GM12878 (cell line): ENCODE measurements around the gene BBOX1. TPM values are rescaled to one million over a fixed set of nuclear protein-coding genes. Genes with fewer than 3 reads are reported as not detected.

ENCODE experiments used
- ATAC-seq: fragments of 200-7000 bp; cut with Tn5 transposase; 3 replicates; pipeline ENCODE4 v1.9.1; 2020; ENCODE audit warnings: mild to moderate bottlenecking, moderate library complexity
- BruUV-seq: library from RNA; stranded (reverse); fragments of 400-500 nt; replicated peaks from 2 replicates; lab custom pipeline; 2021; lab: Mats Ljungman, UMichigan
- CTCF ChIA-PET: fragments of 300-600 bp; sonication (Branson Sonifier 250); formaldehyde crosslinking; extraction: SDS; loops from one replicate; lab custom pipeline; 2021; ENCODE audit warnings: inconsistent platforms; lab: Yijun Ruan, JAX
- POLR2A ChIA-PET: fragments of 350-600 bp; formaldehyde crosslinking; extraction: SDS; loops from one replicate; lab custom pipeline; 2021; ENCODE audit warnings: inconsistent platforms; lab: Charles Lee
- RAD21 ChIA-PET: fragments of 300-600 bp; sonication (Branson Sonifier 250); formaldehyde crosslinking; loops from one replicate; lab custom pipeline; 2023; ENCODE audit warnings: antibody characterized with exemption; ENCODE audit not compliant: unreplicated experiment; lab: Charles Lee
- SMC1A ChIA-PET: fragments of 300-600 bp; sonication (Branson Sonifier 250); formaldehyde crosslinking; loops from one replicate; lab custom pipeline; 2023; ENCODE audit not compliant: unreplicated experiment, uncharacterized antibody; lab: Charles Lee
- DNase-seq: peaks from one replicate; pipeline ENCODE4 v3.0.0-alpha.2; 2011; ENCODE audit warnings: low read depth, low spot score
- FAIRE-seq: peaks from 3 replicates; lab custom pipeline; 2011; peaks lifted over from hg19 to GRCh38; lab: Jason Lieb, UNC
- H2AFZ ChIP-seq: 2 replicates; pipeline ENCODE4 v1.6.0; 2011; ENCODE audit warnings: low read depth, low read length, control low read depth; ENCODE audit not compliant: control insufficient read depth
- H3K27ac ChIP-seq: 2 replicates; pipeline ENCODE4 v1.5.1; 2011; ENCODE audit warnings: control low read depth; ENCODE audit not compliant: control insufficient read depth, insufficient read depth
- H3K27me3 ChIP-seq, 2 experiments: replicated peaks in 1 of 2; 2 replicates each; pipeline versions ENCODE4 v1.6.0 to v1.6.1; 2011; ENCODE audit warnings: low read length in 1 of 2; ENCODE audit not compliant: control insufficient read depth in 2 of 2, insufficient read depth in 2 of 2
- H3K36me3 ChIP-seq, 2 experiments: 2 replicates each; pipeline ENCODE4 v1.5.1; 2011; ENCODE audit warnings: low read length in 1 of 2; ENCODE audit not compliant: control insufficient read depth in 2 of 2, insufficient read depth in 2 of 2
- H3K4me1 ChIP-seq: 2 replicates; pipeline ENCODE4 v1.6.1; 2011; ENCODE audit warnings: mild to moderate bottlenecking, low read length, moderate library complexity, mixed read lengths; ENCODE audit not compliant: control insufficient read depth, insufficient read depth
- H3K4me2 ChIP-seq: 2 replicates; pipeline ENCODE4 v1.6.0; 2011; ENCODE audit warnings: control low read depth; ENCODE audit not compliant: control insufficient read depth, insufficient read depth
- H3K4me3 ChIP-seq: fragments of 200-600 bp; sonication (generic); 2 replicates; pipeline ENCODE4 v1.5.1; 2016
- H3K79me2 ChIP-seq: 2 replicates; pipeline ENCODE4 v1.6.0; 2011; ENCODE audit warnings: low read length; ENCODE audit not compliant: control insufficient read depth, insufficient read depth
- H3K9ac ChIP-seq: 2 replicates; pipeline ENCODE4 v1.8.0; 2011; ENCODE audit warnings: low read length, control low read depth, mixed read lengths; ENCODE audit not compliant: control insufficient read depth, insufficient read depth
- H3K9me3 ChIP-seq: replicated peaks from 3 replicates; pipeline ENCODE4 v1.5.1; 2011; ENCODE audit warnings: mild to moderate bottlenecking, low read length; ENCODE audit not compliant: control insufficient read depth, insufficient read depth
- H4K20me1 ChIP-seq: 2 replicates; pipeline ENCODE4 v1.6.0; 2011; ENCODE audit not compliant: control insufficient read depth, insufficient read depth
- BCL11A ChIP-seq: IDR thresholded peaks from 2 replicates; pipeline ENCODE4 v1.6.1; 2011; ENCODE audit warnings: low read depth, low read length
- CBX5 ChIP-seq: sonication (generic); IDR thresholded peaks from 2 replicates; pipeline ENCODE4 v1.6.1; 2016; ENCODE audit warnings: low read depth, moderate library complexity, mild to moderate bottlenecking, inconsistent platforms
- CHD2 ChIP-seq: IDR thresholded peaks from 2 replicates; pipeline ENCODE4 v1.6.1; 2011; ENCODE audit warnings: low read depth, low read length, improper control_type of control experiment, borderline replicate concordance
- EED ChIP-seq: sonication (generic); IDR thresholded peaks from 2 replicates; pipeline ENCODE4 v1.6.1; 2016; ENCODE audit warnings: antibody characterized with exemption, low read depth
- HDGF ChIP-seq: fragments of 450-650 bp; IDR thresholded peaks from 2 replicates; pipeline ENCODE4 v1.6.1; 2016; ENCODE audit warnings: antibody characterized with exemption
- JUND ChIP-seq: IDR thresholded peaks from 2 replicates; pipeline ENCODE4 v1.6.1; 2012; ENCODE audit warnings: low read depth, mild to moderate bottlenecking, low read length, improper control_type of control experiment, moderate library complexity
- MEF2B ChIP-seq: fragments of 450-650 bp; IDR thresholded peaks from 2 replicates; pipeline ENCODE4 v1.6.1; 2018; ENCODE audit warnings: mild to moderate bottlenecking, moderate library complexity; ENCODE audit not compliant: partially characterized antibody, poor library complexity, severe bottlenecking
- MTA2 ChIP-seq: fragments of 450-650 bp; IDR thresholded peaks from 2 replicates; pipeline ENCODE4 v1.6.1; 2016; ENCODE audit warnings: low read depth, mild to moderate bottlenecking, moderate library complexity
- NFIC ChIP-seq: IDR thresholded peaks from 2 replicates; pipeline ENCODE4 v1.6.1; 2012; ENCODE audit warnings: low read depth, mild to moderate bottlenecking, inconsistent platforms, low read length, moderate library complexity
- SUZ12 ChIP-seq: fragments of 200-600 bp; sonication (generic); IDR thresholded peaks from one replicate; pipeline ENCODE4 v1.6.1; 2018; ENCODE audit warnings: antibody characterized with exemption, mild to moderate bottlenecking; ENCODE audit not compliant: unreplicated experiment
- ZZZ3 ChIP-seq: IDR thresholded peaks from 2 replicates; pipeline ENCODE4 v1.6.1; 2011; ENCODE audit warnings: low read depth; ENCODE audit not compliant: control insufficient read depth, insufficient read length
- WGBS: methylation state at CpG from one replicate; pipeline ENCODE4 v1.1.6; 2016; ENCODE audit warnings: low lambda C conversion rate; ENCODE audit not compliant: insufficient replicate concordance, insufficient coverage; ENCODE audit errors: missing lambda C conversion rate; 5-methylcytosine and 5-hydroxymethylcytosine counted together
- in situ Hi-C: fragments of 300-500 bp; cut with MboI; formaldehyde crosslinking; loops from 9 replicates; pipeline ENCODE4 v1.14.3; 2018; ENCODE audit warnings: mixed read lengths
- intact Hi-C: fragments of 100-400 bp; cut with micrococcal nuclease; formaldehyde crosslinking; loops from one replicate; pipeline ENCODE4 v1.14.2; 2022; ENCODE audit not compliant: unreplicated experiment
- polyA plus RNA-seq, 11 experiments: library from polyadenylated mRNA; depleted of rRNA in 4 of 11; unstranded in 6 of 11; stranded (reverse) in 5 of 11; fragments of >200 nt; fragmentation: Nextera tagmentation in 4 of 11; fragmentation: Illumina TruSeq in 1 of 11; extraction: Ambion mirVana in 4 of 11; extraction: Trizol in 1 of 11; gene quantifications; 1 replicate in 1 of 11; 2 replicates in 10 of 11; pipeline versions ENCODE4 v1.2.1 to v1.2.3, GENCODE V29; 2011 to 2016; ENCODE audit warnings: inconsistent platforms in 2 of 11, missing spikeins in 2 of 11, low read depth in 1 of 11
- total RNA-seq, 4 experiments: library from RNA; depleted of rRNA in 3 of 4; stranded (reverse); fragments of >200 nt in 3 of 4; fragmentation: Illumina TruSeq in 1 of 4; extraction: Trizol in 1 of 4; gene quantifications; 2 replicates each; pipeline versions ENCODE4 v1.2.1 to v1.2.3, GENCODE V29; 2013 to 2021
- TF ChIP-seq, protein P1 (sequence below): fragments of 450-650 bp; conservative IDR thresholded peaks from 2 replicates; pipeline ENCODE4 v1.6.1; 2017; ENCODE audit warnings: mild to moderate bottlenecking, moderate library complexity
- TF ChIP-seq, protein P2 (sequence below): fragments of 450-650 bp; IDR thresholded peaks from 2 replicates; pipeline ENCODE4 v1.6.1; 2017; ENCODE audit warnings: borderline replicate concordance

The BBOX1 gene
- total and polyA plus RNA-seq, 10 of the 15 experiments (the other 5 are each of a cell fraction or from before 2014, with no cell fraction given), result 3.5 TPM; not detected in 9

GRCh38 chr11:27085605-27086004, 45.0 kb downstream of the BBOX1 start:
- no peak for TF ChIP-seq MTA2
- TF ChIP-seq, protein P1, sequence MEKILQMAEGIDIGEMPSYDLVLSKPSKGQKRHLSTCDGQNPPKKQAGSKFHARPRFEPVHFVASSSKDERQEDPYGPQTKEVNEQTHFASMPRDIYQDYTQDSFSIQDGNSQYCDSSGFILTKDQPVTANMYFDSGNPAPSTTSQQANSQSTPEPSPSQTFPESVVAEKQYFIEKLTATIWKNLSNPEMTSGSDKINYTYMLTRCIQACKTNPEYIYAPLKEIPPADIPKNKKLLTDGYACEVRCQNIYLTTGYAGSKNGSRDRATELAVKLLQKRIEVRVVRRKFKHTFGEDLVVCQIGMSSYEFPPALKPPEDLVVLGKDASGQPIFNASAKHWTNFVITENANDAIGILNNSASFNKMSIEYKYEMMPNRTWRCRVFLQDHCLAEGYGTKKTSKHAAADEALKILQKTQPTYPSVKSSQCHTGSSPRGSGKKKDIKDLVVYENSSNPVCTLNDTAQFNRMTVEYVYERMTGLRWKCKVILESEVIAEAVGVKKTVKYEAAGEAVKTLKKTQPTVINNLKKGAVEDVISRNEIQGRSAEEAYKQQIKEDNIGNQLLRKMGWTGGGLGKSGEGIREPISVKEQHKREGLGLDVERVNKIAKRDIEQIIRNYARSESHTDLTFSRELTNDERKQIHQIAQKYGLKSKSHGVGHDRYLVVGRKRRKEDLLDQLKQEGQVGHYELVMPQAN, result no peak
- TF ChIP-seq BCL11A, result no peak
- TF ChIP-seq, all 136 proteins: peak for 0
- no TSS peak for BruUV-seq
- CTCF ChIA-PET, result interaction anchor here (1.3 kb wide), 1 partner anchor 8 kb away, joined by 5 read pairs; no protein-coding TSS in a partner anchor

DNA sequence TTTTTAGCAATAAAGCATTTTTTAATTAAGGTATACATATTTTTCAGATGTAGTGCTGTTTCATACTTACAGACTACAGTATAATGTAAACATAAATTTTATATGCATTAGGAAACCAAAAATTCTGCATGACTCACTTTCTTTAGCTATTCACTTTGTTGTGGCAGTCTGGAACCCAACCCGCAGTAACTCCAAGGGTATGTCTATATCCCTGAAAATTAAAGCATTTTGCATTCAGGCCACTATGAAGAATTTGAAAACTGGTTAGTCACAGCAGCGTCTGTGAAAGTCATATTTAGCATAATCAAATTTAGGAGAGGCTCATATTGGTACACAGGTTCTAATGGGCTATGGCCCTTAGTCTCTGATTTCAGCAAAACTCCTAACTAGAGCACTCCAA, 46.8 kb downstream of the BBOX1 start:
- no peaks in the 10 kb centered on the region for H3K79me2 ChIP-seq
- H3K4me2 ChIP-seq, result no peak overlapping the region
- in situ Hi-C loops, result no loop called here
- CTCF ChIA-PET, result no interaction called here
- POLR2A ChIA-PET, result no interaction called here
- no peak overlapping the region for H3K4me3 ChIP-seq
- BruUV-seq, result no TSS peak
- H3K27me3 ChIP-seq, result no peaks in the 10 kb centered on the region
- RAD21 ChIA-PET, result no interaction called here
- no peak overlapping the region for H3K9ac ChIP-seq
- DNase-seq, result no peak
- H3K4me1 ChIP-seq, result no peaks in the 10 kb centered on the region
- intact Hi-C loops, result no loop called here
- no peaks in the 10 kb centered on the region for H3K36me3 ChIP-seq
- H2AFZ ChIP-seq, result no peak overlapping the region
- SMC1A ChIA-PET, result no interaction called here
- no peaks in the 10 kb centered on the region for H3K9me3 ChIP-seq
- no peak for ATAC-seq
- H4K20me1 ChIP-seq, result no peaks in the 10 kb centered on the region
- FAIRE-seq, result no peak
- WGBS, result 45% methylated on average over 2 of the region's 2 CpGs
- no peak overlapping the region for H3K27ac ChIP-seq
- TF ChIP-seq CHD2, result no peak
- TF ChIP-seq EED, result no peak
- no peak for TF ChIP-seq CBX5
- no peak for TF ChIP-seq MEF2B
- TF ChIP-seq NFIC, result no peak
- TF ChIP-seq HDGF, result no peak
- TF ChIP-seq ZZZ3, result no peak
- TF ChIP-seq JUND, result no peak
- no peak for TF ChIP-seq SUZ12
- TF ChIP-seq, protein P2, sequence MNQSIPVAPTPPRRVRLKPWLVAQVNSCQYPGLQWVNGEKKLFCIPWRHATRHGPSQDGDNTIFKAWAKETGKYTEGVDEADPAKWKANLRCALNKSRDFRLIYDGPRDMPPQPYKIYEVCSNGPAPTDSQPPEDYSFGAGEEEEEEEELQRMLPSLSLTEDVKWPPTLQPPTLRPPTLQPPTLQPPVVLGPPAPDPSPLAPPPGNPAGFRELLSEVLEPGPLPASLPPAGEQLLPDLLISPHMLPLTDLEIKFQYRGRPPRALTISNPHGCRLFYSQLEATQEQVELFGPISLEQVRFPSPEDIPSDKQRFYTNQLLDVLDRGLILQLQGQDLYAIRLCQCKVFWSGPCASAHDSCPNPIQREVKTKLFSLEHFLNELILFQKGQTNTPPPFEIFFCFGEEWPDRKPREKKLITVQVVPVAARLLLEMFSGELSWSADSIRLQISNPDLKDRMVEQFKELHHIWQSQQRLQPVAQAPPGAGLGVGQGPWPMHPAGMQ, result no peak

More at GRCh38 chr11:27085605-27086004, 45.0 kb downstream of the BBOX1 start:
- intact Hi-C loops, result no loop called here
- ATAC-seq (no peak), DNase-seq (no peak), FAIRE-seq (no peak)
- ChIA-PET RAD21 (no interaction called here), SMC1A (interaction anchor here (0.8 to 1.7 kb wide), 3 partner anchors 28 to 35 kb away, joined by 3 to 4 read pairs (median 4); no protein-coding TSS in a partner anchor), POLR2A (no interaction called here)
- no peak overlapping the region for H3K4me2 ChIP-seq
- H3K9ac ChIP-seq, result no peak overlapping the region
- in situ Hi-C loops, result no loop called here
- no peak overlapping the region for H3K4me3 ChIP-seq
- H3K27ac ChIP-seq, result no peak overlapping the region
- H3K79me2 ChIP-seq, result no peaks in the 10 kb centered on the region
- no peak overlapping the region for H2AFZ ChIP-seq
- H3K9me3 ChIP-seq, result no peaks in the 10 kb centered on the region
- H3K36me3 ChIP-seq, result no peaks in the 10 kb centered on the region
- WGBS, result 0% methylated on average over 1 of the region's 1 CpG
- no peaks in the 10 kb centered on the region for H3K4me1 ChIP-seq
- H3K27me3 ChIP-seq, result no peaks in the 10 kb centered on the region
- no peaks in the 10 kb centered on the region for H4K20me1 ChIP-seq
